CD4-positive, alpha-beta memory T cell (primary cell): ENCODE results near the gene ST8SIA2. TPM values are rescaled to one million over a fixed set of nuclear protein-coding genes. Genes with fewer than 3 reads are reported as not detected.

ENCODE experiments used
- CTCF ChIA-PET: fragments of 350-600 bp; sonication (Branson Sonifier 250); formaldehyde crosslinking; loops from one replicate; lab custom pipeline; 2021; ENCODE audit warnings: inconsistent platforms; ENCODE audit not compliant: partially characterized antibody; lab: Charles Lee
- POLR2A ChIA-PET: fragments of 350-600 bp; sonication (Branson Sonifier 250); formaldehyde crosslinking; loops from one replicate; lab custom pipeline; 2021; ENCODE audit not compliant: partially characterized antibody; lab: Charles Lee
- DNase-seq, 5 donors: peaks; one replicate each; pipeline versions ENCODE4 v3.0.0 to v3.0.0-alpha.2; 2020 to 2022; ENCODE audit warnings: mixed read lengths in 1 of 5
- H3K27ac ChIP-seq: one replicate; pipeline ENCODE4 v1.7.0; 2013; ENCODE audit warnings: low read depth, low read length
- H3K27me3 ChIP-seq: 2 replicates; pipeline ENCODE4 v1.7.0; 2013; ENCODE audit warnings: mild to moderate bottlenecking, low read length, moderate library complexity; ENCODE audit not compliant: insufficient read depth
- H3K36me3 ChIP-seq: 2 replicates; pipeline ENCODE4 v1.7.0; 2013; ENCODE audit warnings: mild to moderate bottlenecking, low read length, moderate library complexity; ENCODE audit not compliant: insufficient read depth
- H3K4me1 ChIP-seq: 2 replicates; pipeline ENCODE4 v1.7.0; 2013; ENCODE audit warnings: mild to moderate bottlenecking, low read length, moderate library complexity; ENCODE audit not compliant: insufficient read depth
- H3K4me3 ChIP-seq, 2 donors: one replicate each; pipeline ENCODE4 v1.7.0; 2013; ENCODE audit warnings: low read length in 2 of 2, mild to moderate bottlenecking in 1 of 2
- H3K9me3 ChIP-seq, 2 donors: one replicate each; pipeline ENCODE4 v1.7.0; 2013; ENCODE audit warnings: low read length in 2 of 2, control low read depth in 1 of 2; ENCODE audit not compliant: control insufficient read depth in 1 of 2
- H3K27ac Mint-ChIP-seq, 7 donors: one replicate each; pipeline ENCODE4 v1.8.0; 2020 to 2021; ENCODE audit warnings: mixed read lengths in 7 of 7, mild to moderate bottlenecking in 6 of 7, inconsistent platforms in 3 of 7, moderate library complexity in 3 of 7
- H3K27me3 Mint-ChIP-seq, 2 donors: one replicate each; pipeline ENCODE4 v1.8.0; 2020 to 2021; ENCODE audit warnings: mixed read lengths in 2 of 2
- H3K36me3 Mint-ChIP-seq, 2 donors: one replicate each; pipeline ENCODE4 v1.8.0; 2020 to 2021; ENCODE audit warnings: mixed read lengths in 2 of 2, inconsistent platforms in 1 of 2, mild to moderate bottlenecking in 1 of 2
- H3K4me1 Mint-ChIP-seq, 4 donors: one replicate each; pipeline ENCODE4 v1.8.0; 2020 to 2021; ENCODE audit warnings: mixed read lengths in 4 of 4, mild to moderate bottlenecking in 1 of 4
- H3K4me3 Mint-ChIP-seq, 8 donors: one replicate each; pipeline ENCODE4 v1.8.0; 2020 to 2021; ENCODE audit warnings: mixed read lengths in 8 of 8, mild to moderate bottlenecking in 7 of 8, moderate library complexity in 6 of 8, inconsistent platforms in 3 of 8
- H3K9me3 Mint-ChIP-seq, 8 donors: one replicate each; pipeline ENCODE4 v1.8.0; 2020 to 2021; ENCODE audit warnings: mixed read lengths in 8 of 8, mild to moderate bottlenecking in 5 of 8, inconsistent platforms in 3 of 8, moderate library complexity in 1 of 8
- intact Hi-C: fragments of 100-400 bp; cut with micrococcal nuclease; formaldehyde crosslinking; loops from one replicate; pipeline ENCODE4 v1.15.1; 2023
- polyA plus RNA-seq, 2 donors: library from polyadenylated mRNA; unstranded; fragments of 300-500 nt; fragmentation: Illumina TruSeq; gene quantifications; one replicate each; pipeline ENCODE4 v1.2.3, GENCODE V29; 2021
- total RNA-seq, 2 experiments: library from RNA; stranded (reverse); gene quantifications; one replicate each; pipeline ENCODE4 v1.2.3, GENCODE V29; 2021

The ST8SIA2 gene
- total and polyA plus RNA-seq, 4 experiments from 2014 or later, result not detected

DNA sequence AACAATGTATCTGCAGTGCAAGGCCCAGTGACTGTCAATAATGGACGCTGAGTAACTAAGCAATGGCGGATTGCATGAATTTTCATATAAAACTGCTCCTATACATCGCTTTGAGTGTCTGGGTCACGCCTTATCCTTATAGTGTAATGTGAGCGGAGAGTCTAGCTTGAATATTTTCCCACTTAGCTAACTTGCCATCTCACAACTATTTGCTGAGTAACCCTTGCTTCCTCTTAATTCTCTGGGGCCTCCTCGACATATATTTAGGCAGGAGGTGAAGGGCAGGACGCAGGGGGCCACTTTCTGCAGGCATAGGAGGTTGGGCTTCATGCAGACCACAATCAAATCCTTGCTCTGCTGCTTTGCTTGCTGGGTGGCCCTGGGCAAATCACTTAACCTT lies 24.0 kb downstream of the ST8SIA2 start:
- H3K27ac ChIP-seq, result no peak overlapping the region
- Mint-ChIP-seq H3K27me3 (peaks cover 8 to 21% of the 10 kb centered on the region in 2 donors), H3K36me3 (no peaks in the 10 kb centered on the region), H3K9me3 (peaks cover 0 to 2% (median 0%) of the 10 kb centered on the region in 8 donors), H3K4me1 (no peaks in the 10 kb centered on the region), H3K4me3 (no peak overlapping the region), H3K27ac (no peak overlapping the region)
- no peaks in the 10 kb centered on the region for H3K9me3 ChIP-seq
- no peak overlapping the region for H3K4me3 ChIP-seq
- intact Hi-C loops, result no loop called here
- DNase-seq, result no peak
- no peaks in the 10 kb centered on the region for H3K27me3 ChIP-seq
- POLR2A ChIA-PET, result no interaction called here
- no peaks in the 10 kb centered on the region for H3K4me1 ChIP-seq
- CTCF ChIA-PET, result no interaction called here
- H3K36me3 ChIP-seq, result no peaks in the 10 kb centered on the region

DNA sequence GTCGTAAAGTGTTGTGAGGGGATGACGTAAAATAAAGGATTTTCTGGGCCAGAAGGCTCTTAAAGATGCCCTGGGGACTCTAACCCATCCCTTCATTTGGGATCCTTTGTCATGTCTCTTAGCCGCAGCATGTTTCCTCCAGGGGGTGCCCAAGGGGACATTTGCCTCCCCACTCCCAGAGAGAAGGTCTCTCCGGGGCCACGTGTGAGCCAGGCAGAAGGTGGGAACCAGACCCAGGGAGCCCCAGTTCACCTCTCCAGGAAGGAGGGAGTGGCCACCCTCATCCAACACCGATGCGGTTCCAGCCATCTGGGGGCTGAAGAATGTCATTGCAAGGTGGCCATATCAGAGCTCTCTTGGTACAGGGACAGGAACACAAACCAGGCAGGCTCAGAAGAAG lies 25.2 kb downstream of the ST8SIA2 start:
- peaks cover 0 to 2% (median 0%) of the 10 kb centered on the region in 8 donors for H3K9me3 Mint-ChIP-seq
- H3K4me3 ChIP-seq, result no peak overlapping the region
- ChIA-PET CTCF (no interaction called here), POLR2A (no interaction called here)
- H3K9me3 ChIP-seq, result no peaks in the 10 kb centered on the region
- intact Hi-C loops, result no loop called here
- H3K27ac ChIP-seq, result no peak overlapping the region
- no peak for DNase-seq
- no peaks in the 10 kb centered on the region for H3K36me3 ChIP-seq
- no peaks in the 10 kb centered on the region for H3K4me1 ChIP-seq
- H3K4me3 Mint-ChIP-seq, result no peak overlapping the region
- H3K27me3 Mint-ChIP-seq, result peaks cover 9 to 23% of the 10 kb centered on the region in 2 donors
- H3K4me1 Mint-ChIP-seq, result no peaks in the 10 kb centered on the region
- no peaks in the 10 kb centered on the region for H3K27me3 ChIP-seq
- no peak overlapping the region for H3K27ac Mint-ChIP-seq
- H3K36me3 Mint-ChIP-seq, result no peaks in the 10 kb centered on the region

DNA sequence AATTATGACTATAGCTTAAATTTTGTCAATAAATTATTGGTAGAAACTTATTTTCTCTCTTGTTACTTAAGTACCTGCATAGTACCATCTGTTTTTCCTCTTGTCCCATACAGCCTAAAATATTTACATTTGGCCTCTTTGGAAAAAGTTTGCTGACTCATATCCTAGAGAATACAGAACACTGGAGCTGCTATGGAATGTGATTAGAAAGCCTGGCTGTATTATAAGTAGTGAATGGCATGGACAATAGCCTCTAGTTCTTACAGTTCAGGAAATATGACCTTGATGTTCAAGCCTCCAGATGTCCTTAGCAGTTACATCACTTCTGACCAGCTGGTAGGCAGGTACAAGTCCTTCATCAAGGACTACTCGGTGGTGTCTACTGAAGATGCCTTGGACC lies 28.3 kb downstream of the ST8SIA2 start:
- no peaks in the 10 kb centered on the region for H3K9me3 Mint-ChIP-seq
- no peak overlapping the region for H3K27ac ChIP-seq
- H3K27ac Mint-ChIP-seq, result no peak overlapping the region
- peaks cover 13 to 25% of the 10 kb centered on the region in 2 donors for H3K27me3 Mint-ChIP-seq
- H3K36me3 Mint-ChIP-seq, result no peaks in the 10 kb centered on the region
- no peaks in the 10 kb centered on the region for H3K4me1 Mint-ChIP-seq
- intact Hi-C loops, result no loop called here
- H3K27me3 ChIP-seq, result no peaks in the 10 kb centered on the region
- POLR2A ChIA-PET, result no interaction called here
- CTCF ChIA-PET, result no interaction called here
- no peak for DNase-seq
- no peaks in the 10 kb centered on the region for H3K36me3 ChIP-seq
- H3K9me3 ChIP-seq, result no peaks in the 10 kb centered on the region
- H3K4me1 ChIP-seq, result no peaks in the 10 kb centered on the region
- H3K4me3 ChIP-seq, result no peak overlapping the region
- no peak overlapping the region for H3K4me3 Mint-ChIP-seq

DNA sequence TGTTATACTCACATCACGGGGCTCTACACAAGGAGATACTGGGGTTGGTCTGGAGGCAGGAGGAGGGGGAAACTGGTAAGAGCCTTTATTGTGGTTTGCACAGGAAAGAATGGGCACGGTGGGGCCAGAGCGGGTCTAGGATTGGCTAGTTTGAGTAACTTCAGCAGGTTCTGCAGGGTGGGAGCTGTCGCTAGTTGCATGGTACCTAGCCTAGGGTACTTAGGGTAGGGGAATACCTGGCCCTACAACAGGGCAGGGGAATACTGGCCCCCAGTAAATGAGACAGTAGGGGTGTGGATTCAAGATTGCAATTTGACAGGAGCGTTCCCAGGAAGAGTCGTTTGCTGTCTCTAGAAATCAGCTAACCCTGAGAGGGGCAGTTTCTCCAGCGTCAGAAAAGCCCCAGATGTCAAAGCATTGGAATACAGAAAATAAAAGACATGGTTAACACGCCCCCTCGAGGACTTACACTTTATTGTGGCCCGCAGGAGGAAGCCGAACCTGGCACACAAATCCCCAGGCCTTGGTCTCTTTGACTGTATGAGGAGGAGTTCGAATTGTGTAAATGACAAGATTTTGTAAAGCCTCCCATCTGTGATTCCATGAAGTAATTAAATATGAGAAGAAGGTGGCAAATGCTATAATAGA lies 32.0 kb downstream of the ST8SIA2 start:
- no peaks in the 10 kb centered on the region for H3K36me3 Mint-ChIP-seq
- no peaks in the 10 kb centered on the region for H3K4me1 Mint-ChIP-seq
- no peak for DNase-seq
- no peaks in the 10 kb centered on the region for H3K27me3 ChIP-seq
- ChIA-PET POLR2A (no interaction called here), CTCF (no interaction called here)
- no peaks in the 10 kb centered on the region for H3K9me3 ChIP-seq
- no peak overlapping the region for H3K4me3 Mint-ChIP-seq
- intact Hi-C loops, result no loop called here
- peaks cover 13 to 25% of the 10 kb centered on the region in 2 donors for H3K27me3 Mint-ChIP-seq
- peaks cover 0 to 2% (median 0%) of the 10 kb centered on the region in 8 donors for H3K9me3 Mint-ChIP-seq
- H3K27ac Mint-ChIP-seq, result no peak overlapping the region
- H3K27ac ChIP-seq, result no peak overlapping the region
- H3K4me3 ChIP-seq, result no peak overlapping the region
- no peaks in the 10 kb centered on the region for H3K4me1 ChIP-seq
- no peaks in the 10 kb centered on the region for H3K36me3 ChIP-seq

DNA sequence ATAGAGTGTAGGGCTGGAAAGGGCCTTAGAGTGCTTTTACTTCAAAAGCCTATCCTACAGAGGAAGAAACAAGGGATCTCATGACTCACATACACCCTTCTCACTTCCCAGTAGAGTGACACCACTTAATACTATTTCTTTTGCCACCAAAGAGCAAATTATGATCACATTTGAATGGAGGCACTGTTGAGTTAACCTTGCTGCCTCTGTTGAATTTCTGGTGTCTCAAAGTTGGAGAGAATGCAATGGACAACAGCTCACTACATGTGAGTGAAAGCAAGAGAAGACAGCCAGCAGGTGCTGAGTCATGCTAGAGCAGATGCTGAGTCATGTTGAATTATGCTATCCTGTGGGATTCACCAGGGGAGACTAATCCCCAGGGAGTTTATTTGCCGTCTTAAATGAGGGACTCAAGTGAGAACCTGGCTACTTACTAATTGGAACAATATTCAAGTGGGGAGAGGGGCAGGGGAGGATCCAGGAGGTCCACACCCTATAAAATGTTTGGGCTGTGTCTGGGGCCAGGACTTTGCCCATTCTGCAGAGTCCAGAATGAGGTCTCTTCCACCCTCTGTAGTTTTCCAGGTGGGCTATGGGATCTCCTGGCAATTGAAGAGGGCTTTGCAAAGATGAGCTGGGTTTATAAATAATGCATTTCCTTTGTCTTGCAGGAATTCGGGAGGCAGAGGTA lies 35.8 kb downstream of the ST8SIA2 start:
- intact Hi-C loops, result no loop called here
- no peaks in the 10 kb centered on the region for H3K4me1 Mint-ChIP-seq
- no peak overlapping the region for H3K27ac ChIP-seq
- DNase-seq, result no peak
- H3K27ac Mint-ChIP-seq, result no peak overlapping the region
- H3K4me1 ChIP-seq, result no peaks in the 10 kb centered on the region
- peaks cover 12 to 24% of the 10 kb centered on the region in 2 donors for H3K27me3 Mint-ChIP-seq
- H3K4me3 Mint-ChIP-seq, result no peak overlapping the region
- no peaks in the 10 kb centered on the region for H3K36me3 ChIP-seq
- no peaks in the 10 kb centered on the region for H3K9me3 ChIP-seq
- H3K27me3 ChIP-seq, result no peaks in the 10 kb centered on the region
- ChIA-PET CTCF (no interaction called here), POLR2A (no interaction called here)
- H3K9me3 Mint-ChIP-seq, result peaks cover 0 to 2% (median 0%) of the 10 kb centered on the region in 8 donors
- no peak overlapping the region for H3K4me3 ChIP-seq
- H3K36me3 Mint-ChIP-seq, result no peaks in the 10 kb centered on the region

DNA sequence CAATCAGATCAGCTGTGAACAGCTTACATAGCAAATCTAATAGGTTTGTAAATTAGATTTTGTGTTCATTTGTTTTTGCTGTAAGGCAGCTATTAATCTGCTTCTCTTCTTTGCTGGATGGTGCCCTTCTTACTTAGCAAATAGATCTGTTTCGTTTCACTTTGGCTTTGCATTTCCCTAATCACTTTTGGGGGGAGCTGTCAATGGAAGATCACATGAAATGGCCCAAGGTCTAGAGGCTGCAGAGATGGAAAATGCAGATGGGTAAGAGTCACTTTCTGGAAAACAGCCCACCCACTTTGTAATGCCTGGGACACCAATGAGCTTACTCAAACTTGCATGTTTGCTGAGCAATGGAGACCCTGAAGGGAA lies 36.4 kb downstream of the ST8SIA2 start:
- Histone ChIP-seq H3K36me3 (no peaks in the 10 kb centered on the region), H3K4me3 (no peak overlapping the region), H3K27ac (no peak overlapping the region), H3K27me3 (no peaks in the 10 kb centered on the region), H3K9me3 (no peaks in the 10 kb centered on the region), H3K4me1 (no peaks in the 10 kb centered on the region)
- ChIA-PET CTCF (interaction anchor here (1.0 kb wide), 1 partner anchor 10 kb away, joined by 3 read pairs; no protein-coding TSS in a partner anchor), POLR2A (no interaction called here)
- Mint-ChIP-seq H3K27ac (no peak overlapping the region), H3K4me1 (no peaks in the 10 kb centered on the region), H3K9me3 (peaks cover 0 to 2% (median 0%) of the 10 kb centered on the region in 8 donors), H3K36me3 (no peaks in the 10 kb centered on the region), H3K27me3 (peaks cover 15 to 24% of the 10 kb centered on the region in 2 donors), H3K4me3 (no peak overlapping the region)
- intact Hi-C loops, result no loop called here
- no peak for DNase-seq

DNA sequence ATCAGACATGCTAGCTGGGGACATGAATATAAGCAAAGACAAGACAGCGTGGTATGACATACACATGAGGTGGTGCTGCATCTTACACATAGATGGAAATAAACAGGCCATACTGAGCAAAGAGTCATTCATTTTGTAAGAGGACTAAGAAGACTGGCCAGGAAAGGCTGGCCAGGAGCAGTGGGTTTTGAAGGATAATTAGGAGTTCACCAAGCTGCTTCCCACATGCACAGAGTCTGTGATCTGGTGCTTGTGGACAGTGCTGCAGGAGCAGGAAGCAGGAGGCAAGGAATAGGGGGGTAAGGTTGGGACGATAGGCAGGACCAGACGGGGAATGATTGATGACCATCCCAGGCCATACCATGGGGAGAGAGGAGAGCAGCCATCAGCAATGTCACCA lies 41.5 kb downstream of the ST8SIA2 start:
- CTCF ChIA-PET, result no interaction called here
- no peak overlapping the region for H3K4me3 Mint-ChIP-seq
- H3K27me3 Mint-ChIP-seq, result peaks cover 5 to 15% of the 10 kb centered on the region in 2 donors

More for the DNA sequence above, 41.5 kb downstream of the ST8SIA2 start:
- Histone ChIP-seq H3K27ac (no peak overlapping the region), H3K9me3 (no peaks in the 10 kb centered on the region), H3K27me3 (no peaks in the 10 kb centered on the region), H3K36me3 (no peaks in the 10 kb centered on the region), H3K4me1 (no peaks in the 10 kb centered on the region), H3K4me3 (no peak overlapping the region)
- no peak for DNase-seq
- POLR2A ChIA-PET, result no interaction called here
- intact Hi-C loops, result no loop called here
- Mint-ChIP-seq H3K36me3 (no peaks in the 10 kb centered on the region), H3K27ac (no peak overlapping the region), H3K9me3 (no peaks in the 10 kb centered on the region), H3K4me1 (no peaks in the 10 kb centered on the region)
